PC-9 (cell line): Measurements from ENCODE around the gene MYO5B. TPM values are rescaled to one million over a fixed set of nuclear protein-coding genes. Genes with fewer than 3 reads are reported as not detected.

Experiments
- BruUV-seq: library from RNA; stranded (reverse); fragments of 400-500 nt; replicated peaks from 2 replicates; lab custom pipeline; 2021; lab: Mats Ljungman, UMichigan
- CTCF ChIA-PET: fragments of 300-600 bp; sonication (Branson Sonifier 250); formaldehyde crosslinking; loops from one replicate; lab custom pipeline; 2022; ENCODE audit warnings: antibody characterized with exemption; lab: Charles Lee
- POLR2A ChIA-PET: fragments of 300-600 bp; sonication (Branson Sonifier 250); formaldehyde crosslinking; loops from one replicate; lab custom pipeline; 2022; ENCODE audit warnings: antibody characterized with exemption; ENCODE audit not compliant: unreplicated experiment; lab: Charles Lee
- DNase-seq, 2 experiments: peaks; one replicate each; pipeline versions ENCODE4 v3.0.0 to v3.0.0-alpha.2; 2015 to 2022; ENCODE audit warnings: mixed read lengths in 1 of 2
- H2AFZ ChIP-seq: fragments of 200-600 bp; sonication (generic); 2 replicates; pipeline ENCODE4 v1.8.1; 2017; ENCODE audit warnings: antibody characterized with exemption
- H3F3A ChIP-seq: fragments of 200-600 bp; sonication (generic); 2 replicates; pipeline ENCODE4 v1.8.1; 2017; ENCODE audit warnings: antibody characterized with exemption, mild to moderate bottlenecking, low read depth; ENCODE audit not compliant: insufficient read depth
- H3K27ac ChIP-seq: fragments of 200-600 bp; sonication (generic); 2 replicates; pipeline ENCODE4 v1.6.1; 2016; ENCODE audit warnings: mixed run types
- H3K27me3 ChIP-seq: fragments of 200-600 bp; sonication (generic); 2 replicates; pipeline ENCODE4 v1.6.1; 2016; ENCODE audit warnings: low read depth, mixed run types; ENCODE audit not compliant: insufficient read depth
- H3K36me3 ChIP-seq: fragments of 200-600 bp; sonication (generic); 2 replicates; pipeline ENCODE4 v1.6.1; 2016; ENCODE audit warnings: low read depth, mixed run types
- H3K4me1 ChIP-seq: fragments of 200-600 bp; sonication (generic); replicated peaks from 2 replicates; pipeline ENCODE4 v1.6.1; 2016; ENCODE audit warnings: mixed run types; ENCODE audit not compliant: insufficient read depth
- H3K4me2 ChIP-seq: fragments of 200-600 bp; sonication (generic); 2 replicates; pipeline ENCODE4 v1.6.1; 2017; ENCODE audit warnings: mixed run types
- H3K4me3 ChIP-seq: fragments of 200-600 bp; sonication (generic); 2 replicates; pipeline ENCODE4 v1.6.1; 2016; ENCODE audit warnings: mixed run types
- H3K79me2 ChIP-seq: fragments of 200-600 bp; sonication (generic); 2 replicates; pipeline ENCODE4 v1.6.1; 2017; ENCODE audit warnings: low read depth, mixed run types
- H3K9me2 ChIP-seq: fragments of 200-600 bp; sonication (generic); 2 replicates; pipeline ENCODE4 v1.8.1; 2017; ENCODE audit warnings: mild to moderate bottlenecking; ENCODE audit not compliant: insufficient read depth
- H3K9me3 ChIP-seq: fragments of 200-600 bp; sonication (generic); 2 replicates; pipeline ENCODE4 v1.8.1; 2016; ENCODE audit warnings: low read depth; ENCODE audit not compliant: insufficient read depth
- H4K20me1 ChIP-seq: fragments of 200-600 bp; sonication (generic); 2 replicates; pipeline ENCODE4 v1.8.1; 2017; ENCODE audit not compliant: insufficient read depth
- EZH2 ChIP-seq: fragments of 200-600 bp; sonication (generic); IDR thresholded peaks from 2 replicates; pipeline ENCODE4 v1.8.0; 2017; ENCODE audit warnings: antibody characterized with exemption, low read depth
- intact Hi-C: fragments of 100-400 bp; cut with micrococcal nuclease; formaldehyde crosslinking; loops from one replicate; pipeline ENCODE4 v1.10.0; 2022; ENCODE audit not compliant: unreplicated experiment
- total RNA-seq: library from RNA; stranded (reverse); gene quantifications from 2 replicates; pipeline ENCODE4 v1.2.3, GENCODE V29; 2021
- TF ChIP-seq, protein P1 (sequence below): fragments of 200-600 bp; sonication (generic); conservative IDR thresholded peaks from 2 replicates; pipeline ENCODE4 v1.6.1; 2017; ENCODE audit warnings: mixed run types, antibody characterized with exemption, mild to moderate bottlenecking, moderate library complexity

MYO5B gene
- total RNA-seq, 1 experiment from 2014 or later, result 25.4 TPM

DNA sequence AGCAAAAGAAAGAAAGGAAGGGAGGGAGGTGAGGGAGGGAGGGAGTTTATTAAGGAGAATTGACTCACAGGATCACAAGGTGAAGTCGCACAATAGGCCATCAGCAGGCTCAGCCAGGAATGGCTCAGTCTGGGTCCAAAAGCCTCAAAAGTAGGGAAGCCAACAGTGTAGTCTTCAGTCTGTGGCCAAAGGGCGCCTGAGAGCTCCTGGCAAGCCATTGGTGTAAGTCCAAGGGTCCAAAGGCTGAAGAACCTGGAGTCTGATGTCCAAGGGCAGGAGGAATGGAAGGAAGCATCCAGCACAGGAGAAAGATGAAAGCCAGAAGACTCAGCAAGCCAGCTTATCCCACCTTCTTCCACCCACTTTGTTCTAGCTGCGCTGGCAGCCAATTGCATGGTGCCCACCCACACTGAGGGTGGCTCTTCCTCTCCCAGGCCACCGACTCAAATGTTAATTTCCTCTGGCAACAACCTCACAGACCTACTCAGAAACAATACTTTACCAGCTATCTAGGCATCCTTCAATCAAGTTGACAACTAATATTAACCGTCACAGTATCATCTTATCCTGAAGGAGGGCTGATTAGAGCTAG, 375.8 kb downstream of the MYO5B start:
- Histone ChIP-seq H3K79me2 (no peaks in the 10 kb centered on the region), H4K20me1 (no peaks in the 10 kb centered on the region), H3K36me3 (no peaks in the 10 kb centered on the region), H3K4me3 (no peak overlapping the region), H3K4me1 (peaks cover 4% of the 10 kb centered on the region), H3K4me2 (no peak overlapping the region), H3K9me3 (no peaks in the 10 kb centered on the region), H3K9me2 (no peaks in the 10 kb centered on the region), H3F3A (no peaks in the 10 kb centered on the region), H3K27me3 (no peaks in the 10 kb centered on the region), H3K27ac (no peak overlapping the region), H2AFZ (no peak overlapping the region)
- intact Hi-C loops, result no loop called here
- POLR2A ChIA-PET, result no interaction called here
- no peak for TF ChIP-seq EZH2
- TF ChIP-seq, protein P1, sequence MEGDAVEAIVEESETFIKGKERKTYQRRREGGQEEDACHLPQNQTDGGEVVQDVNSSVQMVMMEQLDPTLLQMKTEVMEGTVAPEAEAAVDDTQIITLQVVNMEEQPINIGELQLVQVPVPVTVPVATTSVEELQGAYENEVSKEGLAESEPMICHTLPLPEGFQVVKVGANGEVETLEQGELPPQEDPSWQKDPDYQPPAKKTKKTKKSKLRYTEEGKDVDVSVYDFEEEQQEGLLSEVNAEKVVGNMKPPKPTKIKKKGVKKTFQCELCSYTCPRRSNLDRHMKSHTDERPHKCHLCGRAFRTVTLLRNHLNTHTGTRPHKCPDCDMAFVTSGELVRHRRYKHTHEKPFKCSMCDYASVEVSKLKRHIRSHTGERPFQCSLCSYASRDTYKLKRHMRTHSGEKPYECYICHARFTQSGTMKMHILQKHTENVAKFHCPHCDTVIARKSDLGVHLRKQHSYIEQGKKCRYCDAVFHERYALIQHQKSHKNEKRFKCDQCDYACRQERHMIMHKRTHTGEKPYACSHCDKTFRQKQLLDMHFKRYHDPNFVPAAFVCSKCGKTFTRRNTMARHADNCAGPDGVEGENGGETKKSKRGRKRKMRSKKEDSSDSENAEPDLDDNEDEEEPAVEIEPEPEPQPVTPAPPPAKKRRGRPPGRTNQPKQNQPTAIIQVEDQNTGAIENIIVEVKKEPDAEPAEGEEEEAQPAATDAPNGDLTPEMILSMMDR, result no peak
- no TSS peak for BruUV-seq
- CTCF ChIA-PET, result no interaction called here
- DNase-seq, result no peak

DNA sequence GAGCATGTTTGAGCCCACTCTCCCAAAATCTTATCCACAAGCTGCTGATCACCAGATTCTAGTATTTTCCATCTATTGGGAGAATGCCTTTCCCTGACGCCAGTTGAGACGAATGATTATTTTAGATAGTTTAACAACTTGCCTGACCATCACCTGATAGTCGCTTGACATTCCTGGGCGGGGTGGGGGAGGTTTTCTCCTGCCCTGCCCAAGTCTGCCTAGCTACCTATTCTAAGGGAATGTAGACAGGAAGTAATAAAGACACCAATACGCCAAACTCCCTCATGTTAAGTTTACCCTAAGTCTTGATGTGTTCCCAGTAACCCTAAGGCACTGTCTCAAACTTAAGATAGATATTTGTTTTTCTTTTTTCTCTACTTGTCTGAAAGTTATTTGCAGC, 377.0 kb downstream of the MYO5B start:
- Histone ChIP-seq H3K4me2 (no peak overlapping the region), H3K79me2 (no peaks in the 10 kb centered on the region), H3K9me2 (no peaks in the 10 kb centered on the region), H3F3A (no peaks in the 10 kb centered on the region), H3K9me3 (no peaks in the 10 kb centered on the region), H3K27ac (no peak overlapping the region), H3K4me3 (no peak overlapping the region), H3K4me1 (peaks cover 4% of the 10 kb centered on the region), H3K36me3 (no peaks in the 10 kb centered on the region), H2AFZ (no peak overlapping the region), H4K20me1 (no peaks in the 10 kb centered on the region), H3K27me3 (no peaks in the 10 kb centered on the region)
- ChIA-PET CTCF (no interaction called here), POLR2A (interaction anchor here (0.6 kb wide), 1 partner anchor 18 kb away, joined by 3 read pairs; no protein-coding TSS in a partner anchor)
- TF ChIP-seq EZH2, result no peak
- TF ChIP-seq, protein P1, result no peak
- intact Hi-C loops, result no loop called here
- DNase-seq, result no peak
- BruUV-seq, result no TSS peak

DNA sequence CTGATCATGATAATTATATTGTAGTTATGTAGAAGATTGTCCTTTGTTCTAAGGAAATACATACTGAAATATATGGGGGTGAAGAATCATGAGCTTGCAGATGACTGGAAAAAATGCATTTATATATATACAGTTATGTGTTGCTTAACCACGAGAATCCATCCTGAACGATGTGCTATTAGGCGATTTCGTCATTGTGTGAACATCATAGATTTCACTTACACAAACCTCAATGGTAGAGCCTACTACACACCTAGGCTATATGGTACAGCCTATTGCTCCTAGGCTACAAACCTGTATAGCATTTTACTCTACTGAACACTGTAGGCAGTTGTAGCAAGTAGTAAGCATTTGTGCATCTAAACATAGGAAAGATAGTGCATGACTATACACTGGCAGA, 379.0 kb downstream of the MYO5B start:
- ChIA-PET CTCF (no interaction called here), POLR2A (no interaction called here)
- DNase-seq, result no peak
- peaks cover 23% of the 10 kb centered on the region for H3K4me1 ChIP-seq
- no peak overlapping the region for H3K4me2 ChIP-seq
- H3K27ac ChIP-seq, result no peak overlapping the region
- H3K27me3 ChIP-seq, result no peaks in the 10 kb centered on the region
- no peaks in the 10 kb centered on the region for H3K36me3 ChIP-seq
- no peaks in the 10 kb centered on the region for H4K20me1 ChIP-seq
- peaks cover 16% of the 10 kb centered on the region; the same call in 1 of the 2 replicates for H3K79me2 ChIP-seq
- H2AFZ ChIP-seq, result no peak overlapping the region
- H3K9me2 ChIP-seq, result no peaks in the 10 kb centered on the region
- H3K4me3 ChIP-seq, result no peak overlapping the region
- peaks cover 5% of the 10 kb centered on the region; the same call in 1 of the 2 replicates for H3F3A ChIP-seq
- intact Hi-C loops, result no loop called here
- no TSS peak for BruUV-seq
- no peaks in the 10 kb centered on the region for H3K9me3 ChIP-seq
- no peak for TF ChIP-seq EZH2
- TF ChIP-seq, protein P1, result no peak
